SH-SY5Y (cell line): ENCODE measurements around the gene POLA2.

Source experiments
- GATA2 ChIP-seq: IDR thresholded peaks from 2 replicates; pipeline ENCODE4 v1.6.1; 2011; ENCODE audit warnings: mild to moderate bottlenecking, low read depth, low read length
- GATA3 ChIP-seq: IDR thresholded peaks from 2 replicates; pipeline ENCODE4 v1.6.1; 2011; ENCODE audit warnings: low read depth, mild to moderate bottlenecking, low read length, moderate library complexity

POLA2 gene

GRCh38 chr11:65225279-65226102 lies 36.3 kb upstream of the POLA2 start:
- TF ChIP-seq GATA3 = no peak
- TF ChIP-seq GATA2 = no peak

DNA sequence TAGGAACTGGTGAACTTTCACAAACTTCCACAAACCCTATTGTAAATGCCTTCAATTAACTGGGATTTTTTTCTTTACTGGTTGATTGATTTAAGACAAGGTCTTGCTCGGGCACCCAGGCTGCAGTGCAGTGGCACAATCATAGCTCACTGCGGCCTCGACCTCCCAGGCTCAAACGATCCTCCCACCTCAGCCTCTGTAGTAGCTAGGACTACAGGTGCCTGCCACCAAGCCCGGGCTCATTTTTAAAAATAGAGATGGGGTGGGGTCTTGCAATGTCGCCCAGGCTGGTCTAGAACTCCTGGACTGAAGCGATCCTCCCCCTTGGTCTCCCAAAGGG lies 35.7 kb upstream of the POLA2 start:
- TF ChIP-seq GATA2 = no peak
- TF ChIP-seq GATA3 = no peak

GRCh38 chr11:65227879-65228278 lies 33.9 kb upstream of the POLA2 start:
- no peak for TF ChIP-seq GATA3
- TF ChIP-seq GATA2 = no peak

DNA sequence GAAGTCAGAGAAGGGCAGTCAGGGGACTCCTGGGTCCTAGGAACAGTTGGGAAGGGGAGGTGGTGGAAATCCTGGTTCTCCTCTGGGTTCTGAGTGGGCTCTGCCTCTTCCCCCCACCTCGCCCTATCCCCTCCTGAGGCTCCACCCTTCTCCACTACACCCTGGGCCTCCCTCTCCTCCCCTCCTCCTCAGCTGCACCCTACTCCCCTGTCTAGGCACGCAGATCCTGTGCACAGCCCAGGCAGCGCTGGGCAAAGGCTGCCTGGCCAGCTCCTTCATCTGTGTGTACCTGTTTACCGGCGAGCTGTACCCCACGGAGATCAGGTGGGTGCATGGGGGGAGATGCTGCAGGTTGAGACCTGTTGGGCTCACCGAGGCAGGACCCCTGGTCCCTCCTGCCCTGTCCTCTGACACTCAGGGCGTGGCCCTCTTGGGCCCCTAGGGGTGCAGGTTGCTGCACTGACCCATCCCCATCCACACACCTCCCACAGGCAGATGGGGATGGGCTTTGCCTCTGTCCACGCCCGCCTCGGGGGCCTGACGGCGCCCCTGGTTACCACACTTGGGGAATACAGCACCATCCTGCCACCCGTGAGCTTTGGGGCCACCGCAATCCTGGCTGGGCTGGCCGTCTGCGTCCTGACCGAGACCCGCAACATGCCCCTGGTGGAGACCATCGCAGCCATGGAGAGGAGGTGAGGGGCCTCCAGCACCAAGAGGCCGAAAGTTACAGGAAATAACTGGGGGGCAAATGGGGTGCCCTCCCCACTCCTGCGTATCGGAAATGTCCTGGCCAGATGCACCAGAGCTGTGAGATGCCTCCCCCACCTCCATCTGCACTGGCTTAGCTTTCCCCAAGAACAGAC lies 25.3 kb upstream of the POLA2 start:
- TF ChIP-seq GATA3 (no peak), GATA2 (no peak)

DNA sequence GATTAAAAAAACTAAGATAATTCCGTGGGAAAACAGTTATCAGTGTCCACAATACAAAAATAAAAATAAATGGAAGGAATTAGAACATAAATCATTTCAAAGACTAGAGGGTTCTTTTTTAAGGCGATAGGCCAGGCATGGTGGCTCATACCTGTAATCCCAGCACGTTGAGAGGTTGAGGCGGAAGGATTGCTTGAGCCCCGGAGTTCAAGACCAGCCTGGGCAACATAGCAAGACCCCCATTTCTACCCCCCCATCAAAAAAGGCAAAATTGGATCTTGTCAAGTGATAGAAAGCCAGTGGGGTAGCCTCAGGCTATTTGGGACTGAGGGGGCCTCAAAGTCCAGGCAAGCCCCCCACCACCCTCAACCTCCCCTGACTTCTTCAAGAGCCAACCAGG lies 20.6 kb upstream of the POLA2 start:
- TF ChIP-seq GATA2 = no peak
- TF ChIP-seq GATA3 = no peak

GRCh38 chr11:65241692-65242091 lies 20.1 kb upstream of the POLA2 start:
- no peak for TF ChIP-seq GATA2
- no peak for TF ChIP-seq GATA3

- TF ChIP-seq GATA3 = no peak
- TF ChIP-seq GATA2 = no peak
Observed at GRCh38 chr11:65242389-65242788, 19.4 kb upstream of the POLA2 start.

- TF ChIP-seq GATA2 = no peak
Observed at GRCh38 chr11:65243797-65244196, 18.0 kb upstream of the POLA2 start.

- TF ChIP-seq GATA3 (no peak), GATA2 (no peak)
Observed at GRCh38 chr11:65246506-65246905, 15.3 kb upstream of the POLA2 start.

GRCh38 chr11:65251476-65251875 lies 10.3 kb upstream of the POLA2 start:
- no peak for TF ChIP-seq GATA2
- no peak for TF ChIP-seq GATA3

- no peak for TF ChIP-seq GATA3
- TF ChIP-seq GATA2 = no peak
Observed at GRCh38 chr11:65254724-65255123, 7.0 kb upstream of the POLA2 start.

GRCh38 chr11:65258988-65259387 lies 2.8 kb upstream of the POLA2 start:
- TF ChIP-seq GATA3 (no peak), GATA2 (no peak)

DNA sequence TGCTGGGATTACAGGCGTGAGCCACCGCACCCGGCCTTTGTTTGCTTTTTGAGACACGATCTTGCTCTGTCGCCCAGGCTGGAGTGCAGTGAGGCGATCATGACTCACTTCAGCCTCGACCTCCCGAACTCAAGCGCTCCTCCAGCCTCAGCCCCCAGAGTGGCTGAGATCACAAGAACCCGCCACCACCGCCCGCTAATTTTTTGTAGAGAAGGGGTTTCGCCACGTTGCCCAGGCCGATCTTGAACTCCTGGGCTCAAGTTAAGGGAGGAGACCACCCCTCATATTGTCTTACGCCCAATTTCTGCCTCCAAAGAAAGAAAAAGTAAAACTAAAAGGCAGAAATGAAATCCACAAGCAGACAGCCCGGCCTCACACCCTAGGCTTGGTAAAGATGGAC lies 1.5 kb upstream of the POLA2 start:
- no peak for TF ChIP-seq GATA2
- no peak for TF ChIP-seq GATA3

GRCh38 chr11:65260756-65261590 lies 789 bp upstream of the POLA2 start:
- peak; percentile 56 for TF ChIP-seq GATA3
- TF ChIP-seq GATA2 = peak; percentile 90

- TF ChIP-seq GATA3 = no peak
- no peak for TF ChIP-seq GATA2
Observed at GRCh38 chr11:65262381-65262680, 569 bp downstream of the POLA2 start.
